ENCODE measurements around the gene NT5C1A.
A peak's percentile ranks its signal among the peaks of the same experiment; 100 is the strongest.

Gene NT5C1A

GRCh38 chr1:39615086-39615673 is 56.7 kb downstream of the NT5C1A start:
- Histone ChIP-seq H3K79me2 (no peaks in the 10 kb centered on the region), H3K9ac (no peak overlapping the region), H3K36me3 (ENCODE audit: control insufficient read depth, insufficient read depth, low read length) (no peaks in the 10 kb centered on the region), H3K4me1 (no peaks in the 10 kb centered on the region), H3K9me3 (ENCODE audit: control insufficient read depth, low read length) (no peaks in the 10 kb centered on the region), H3K27ac (no peak overlapping the region), H2AFZ (no peak overlapping the region), H3K27me3 (ENCODE audit: control insufficient read depth, insufficient read depth, low read length) (no peaks in the 10 kb centered on the region), H3K4me3 (ENCODE audit: low read depth, low read length) (no peak overlapping the region), H3K4me2 (ENCODE audit: low read length) (no peak overlapping the region)
- no peak for TF ChIP-seq CTCF (IDR thresholded peaks at IDR 0.05)

- TF ChIP-seq CTCF (IDR thresholded peaks at IDR 0.05), result no peak
- H3K27ac ChIP-seq, result no peak overlapping the region
These were observed 57.4 kb downstream of the NT5C1A start for GRCh38 chr1:39614488-39614887.

GRCh38 chr1:39613250-39613649 is 58.7 kb downstream of the NT5C1A start:
- no peaks in the 10 kb centered on the region for H3K9me3 ChIP-seq (ENCODE audit: control insufficient read depth, low read length)
- H3K79me2 ChIP-seq, result no peaks in the 10 kb centered on the region
- H2AFZ ChIP-seq, result no peak overlapping the region
- H3K9ac ChIP-seq, result no peak overlapping the region
- H3K4me2 ChIP-seq (ENCODE audit: low read length), result no peak overlapping the region
- no peak for TF ChIP-seq CTCF (IDR thresholded peaks at IDR 0.05)
- H3K27ac ChIP-seq, result no peak overlapping the region
- no peaks in the 10 kb centered on the region for H3K36me3 ChIP-seq (ENCODE audit: control insufficient read depth, insufficient read depth, low read length)
- no peak overlapping the region for H3K4me3 ChIP-seq (ENCODE audit: low read depth, low read length)
- no peaks in the 10 kb centered on the region for H3K27me3 ChIP-seq (ENCODE audit: control insufficient read depth, insufficient read depth, low read length)
- H3K4me1 ChIP-seq, result no peaks in the 10 kb centered on the region

More at GRCh38 chr1:39614488-39614887, 57.4 kb downstream of the NT5C1A start:
- Histone ChIP-seq H3K36me3 (ENCODE audit: control insufficient read depth, insufficient read depth, low read length) (no peaks in the 10 kb centered on the region), H3K27me3 (ENCODE audit: control insufficient read depth, insufficient read depth, low read length) (no peaks in the 10 kb centered on the region), H3K9ac (no peak overlapping the region), H2AFZ (no peak overlapping the region), H3K4me3 (ENCODE audit: low read depth, low read length) (no peak overlapping the region), H3K9me3 (ENCODE audit: control insufficient read depth, low read length) (no peaks in the 10 kb centered on the region), H3K4me1 (no peaks in the 10 kb centered on the region), H3K79me2 (no peaks in the 10 kb centered on the region), H3K4me2 (ENCODE audit: low read length) (no peak overlapping the region)

- Histone ChIP-seq H3K79me2 (no peaks in the 10 kb centered on the region), H3K4me3 (ENCODE audit: low read depth, low read length) (no peak overlapping the region), H3K9ac (no peak overlapping the region), H3K4me1 (no peaks in the 10 kb centered on the region), H3K9me3 (ENCODE audit: control insufficient read depth, low read length) (no peaks in the 10 kb centered on the region), H3K36me3 (ENCODE audit: control insufficient read depth, insufficient read depth, low read length) (no peaks in the 10 kb centered on the region), H2AFZ (peak overlapping the region; percentile 42), H3K27ac (no peak overlapping the region), H3K27me3 (ENCODE audit: control insufficient read depth, insufficient read depth, low read length) (no peaks in the 10 kb centered on the region), H3K4me2 (ENCODE audit: low read length) (no peak overlapping the region)
- peak; percentile 51 for TF ChIP-seq CTCF (IDR thresholded peaks at IDR 0.05)
These were observed 62.1 kb downstream of the NT5C1A start for GRCh38 chr1:39609618-39610331.
